GM12878 (cell line): Measurements from ENCODE around the gene SRXN1. TPM values are rescaled to one million over a fixed set of nuclear protein-coding genes. Genes with fewer than 3 reads are reported as not detected.

Source experiments
- BACH1 ChIP-seq: fragments of 450-650 bp; IDR thresholded peaks from 2 replicates; pipeline ENCODE4 v1.6.1; 2017; ENCODE audit warnings: mild to moderate bottlenecking, borderline replicate concordance
- BRCA1 ChIP-seq: IDR thresholded peaks from 2 replicates; pipeline ENCODE4 v1.6.1; 2011; ENCODE audit warnings: low read depth, low read length, improper control_type of control experiment
- CHD1 ChIP-seq: IDR thresholded peaks from 2 replicates; pipeline ENCODE4 v1.6.1; 2012; ENCODE audit warnings: low read depth, low read length, improper control_type of control experiment
- CHD4 ChIP-seq: fragments of 200-600 bp; sonication (generic); IDR thresholded peaks from 2 replicates; pipeline ENCODE4 v1.6.1; 2016; ENCODE audit warnings: mild to moderate bottlenecking
- CREM ChIP-seq: IDR thresholded peaks from 2 replicates; pipeline ENCODE4 v1.6.1; 2014; ENCODE audit warnings: antibody characterized with exemption, low read depth
- FOS ChIP-seq: IDR thresholded peaks from 3 replicates; pipeline ENCODE4 v1.6.1; 2011; ENCODE audit warnings: borderline replicate concordance; ENCODE audit not compliant: insufficient read length; ENCODE audit errors: extremely low read depth
- FOXK2 ChIP-seq: fragments of 450-650 bp; IDR thresholded peaks from 2 replicates; pipeline ENCODE4 v1.6.1; 2017; ENCODE audit warnings: mild to moderate bottlenecking, moderate library complexity
- GATAD2B ChIP-seq: fragments of 450-650 bp; conservative IDR thresholded peaks from 2 replicates; pipeline ENCODE4 v1.6.1; 2017; ENCODE audit warnings: low read depth, mild to moderate bottlenecking, moderate library complexity
- JUND ChIP-seq: IDR thresholded peaks from 2 replicates; pipeline ENCODE4 v1.6.1; 2012; ENCODE audit warnings: low read depth, mild to moderate bottlenecking, low read length, improper control_type of control experiment, moderate library complexity
- KLF5 ChIP-seq: fragments of 450-650 bp; IDR thresholded peaks from 2 replicates; pipeline ENCODE4 v1.6.1; 2014; ENCODE audit warnings: mild to moderate bottlenecking; ENCODE audit not compliant: partially characterized antibody
- LARP7 ChIP-seq: fragments of 450-650 bp; IDR thresholded peaks from 2 replicates; pipeline ENCODE4 v1.6.1; 2017; ENCODE audit warnings: mild to moderate bottlenecking
- NR2C1 ChIP-seq: fragments of 450-650 bp; IDR thresholded peaks from 2 replicates; pipeline ENCODE4 v1.6.1; 2017; ENCODE audit warnings: antibody characterized with exemption, mild to moderate bottlenecking, moderate library complexity
- NR2F1 ChIP-seq: fragments of 450-650 bp; conservative IDR thresholded peaks from 2 replicates; pipeline ENCODE4 v1.6.1; 2017; ENCODE audit warnings: mild to moderate bottlenecking
- RB1 ChIP-seq: fragments of 450-650 bp; formaldehyde crosslinking; IDR thresholded peaks from 2 replicates; pipeline ENCODE4 v1.6.1; 2017; ENCODE audit warnings: mild to moderate bottlenecking, borderline replicate concordance
- RELA ChIP-seq: fragments of 450-650 bp; IDR thresholded peaks from 2 replicates; pipeline ENCODE4 v1.8.0; 2014; ENCODE audit warnings: borderline replicate concordance; ENCODE audit not compliant: partially characterized antibody
- SMARCA5 ChIP-seq: fragments of 450-650 bp; IDR thresholded peaks from 2 replicates; pipeline ENCODE4 v1.6.1; 2017; ENCODE audit warnings: mild to moderate bottlenecking
- SREBF1 ChIP-seq: IDR thresholded peaks from 2 replicates; pipeline ENCODE4 v1.6.1; 2012; ENCODE audit warnings: mild to moderate bottlenecking, low read length
- STAT1 ChIP-seq: fragments of 450-650 bp; conservative IDR thresholded peaks from 2 replicates; pipeline ENCODE4 v1.6.1; 2014; ENCODE audit warnings: antibody characterized with exemption, mild to moderate bottlenecking
- TARDBP ChIP-seq: IDR thresholded peaks from 2 replicates; pipeline ENCODE4 v1.6.1; 2016; ENCODE audit warnings: borderline replicate concordance
- ZNF24 ChIP-seq: fragments of 450-650 bp; IDR thresholded peaks from 2 replicates; pipeline ENCODE4 v1.6.1; 2017; ENCODE audit warnings: antibody characterized with exemption, mild to moderate bottlenecking
- ZNF592 ChIP-seq: fragments of 450-650 bp; IDR thresholded peaks from 2 replicates; pipeline ENCODE4 v1.6.1; 2017; ENCODE audit warnings: mild to moderate bottlenecking, moderate library complexity
- ZSCAN29 ChIP-seq: fragments of 450-650 bp; IDR thresholded peaks from 2 replicates; pipeline ENCODE4 v1.6.1; 2017; ENCODE audit warnings: mild to moderate bottlenecking, moderate library complexity
- ZZZ3 ChIP-seq: IDR thresholded peaks from 2 replicates; pipeline ENCODE4 v1.6.1; 2011; ENCODE audit warnings: low read depth; ENCODE audit not compliant: control insufficient read depth, insufficient read length
- polyA plus RNA-seq, 11 experiments: library from polyadenylated mRNA; depleted of rRNA in 4 of 11; unstranded in 6 of 11; stranded (reverse) in 5 of 11; fragments of >200 nt; fragmentation: Nextera tagmentation in 4 of 11; fragmentation: Illumina TruSeq in 1 of 11; extraction: Ambion mirVana in 4 of 11; extraction: Trizol in 1 of 11; gene quantifications; 1 replicate in 1 of 11; 2 replicates in 10 of 11; pipeline versions ENCODE4 v1.2.1 to v1.2.3, GENCODE V29; 2011 to 2016; ENCODE audit warnings: inconsistent platforms in 2 of 11, missing spikeins in 2 of 11, low read depth in 1 of 11
- total RNA-seq, 4 experiments: library from RNA; depleted of rRNA in 3 of 4; stranded (reverse); fragments of >200 nt in 3 of 4; fragmentation: Illumina TruSeq in 1 of 4; extraction: Trizol in 1 of 4; gene quantifications; 2 replicates each; pipeline versions ENCODE4 v1.2.1 to v1.2.3, GENCODE V29; 2013 to 2021
- TF ChIP-seq, protein P1 (sequence below): IDR thresholded peaks from 2 replicates; pipeline ENCODE4 v1.6.1; 2011; ENCODE audit warnings: low read depth, mild to moderate bottlenecking, low read length, moderate library complexity, borderline replicate concordance; ENCODE audit errors: extremely low read depth
- TF ChIP-seq, protein P2 (sequence below): fragments of 450-650 bp; conservative IDR thresholded peaks from 2 replicates; pipeline ENCODE4 v1.6.1; 2017; ENCODE audit warnings: mild to moderate bottlenecking, moderate library complexity
- TF ChIP-seq, protein P3 (sequence below): IDR thresholded peaks from 2 replicates; pipeline ENCODE4 v1.6.1; 2012; ENCODE audit warnings: low read depth, low read length, improper control_type of control experiment

SRXN1 gene
- total and polyA plus RNA-seq, 10 of the 15 experiments (the other 5 are each of a cell fraction or from before 2014, with no cell fraction given) = 4.1 to 20.5 (median 15.6) TPM

DNA sequence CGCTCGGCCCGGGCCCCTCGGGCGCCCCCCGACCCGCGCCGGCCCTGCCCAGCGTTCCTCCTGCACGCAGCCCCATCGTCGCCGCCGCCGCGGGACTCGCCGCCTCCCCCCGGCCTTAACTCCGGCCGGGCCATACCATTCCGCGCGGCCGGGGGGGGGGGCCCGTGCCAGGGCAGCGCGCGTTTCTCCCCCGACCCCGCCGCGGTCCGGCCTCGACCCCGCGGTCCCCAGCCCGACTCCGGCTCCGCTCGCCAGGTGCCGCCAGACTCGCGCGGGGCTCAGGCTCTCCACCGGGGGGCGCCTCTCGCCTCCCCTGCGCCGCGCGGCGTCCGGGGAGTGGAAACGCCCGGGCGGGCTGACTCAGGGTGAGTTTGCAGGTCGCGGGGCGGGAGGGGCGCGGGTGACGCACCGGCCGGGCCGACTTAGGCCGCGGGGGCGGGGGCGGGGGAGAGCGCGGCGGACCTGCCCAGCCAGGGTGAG is at the start of gene SRXN1 (continued):
- TF ChIP-seq, protein P1, sequence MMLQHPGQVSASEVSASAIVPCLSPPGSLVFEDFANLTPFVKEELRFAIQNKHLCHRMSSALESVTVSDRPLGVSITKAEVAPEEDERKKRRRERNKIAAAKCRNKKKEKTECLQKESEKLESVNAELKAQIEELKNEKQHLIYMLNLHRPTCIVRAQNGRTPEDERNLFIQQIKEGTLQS = no peak
- TF ChIP-seq SREBF1 (peak; percentile 78), CREM (0 out of 2 replicates have a peak, but pooled peaks have one; percentile 18), GATAD2B (peak; percentile 88), STAT1 (0 out of 2 replicates have a peak, but pooled peaks have one; percentile 28), CHD1 (peak; percentile 96), CHD4 (no peak), NR2F1 (peak; percentile 91), BACH1 (peak; percentile 96), ZNF592 (peak; percentile 75), BRCA1 (no peak), LARP7 (peak; percentile 95), RB1 (peak; percentile 54; the same call in 1 of the 2 replicates), NR2C1 (peak; percentile 56), ZNF24 (peak; percentile 54; the same call in 1 of the 2 replicates), SMARCA5 (peak; percentile 65; the same call in 1 of the 2 replicates), FOXK2 (peak; percentile 89), JUND (peak; percentile 96), ZZZ3 (no peak), KLF5 (peak; percentile 98), TARDBP (no peak), FOS (no peak), ZSCAN29 (0 out of 2 replicates have a peak, but pooled peaks have one; percentile 9), RELA (peak; percentile 42)
- TF ChIP-seq, protein P2, sequence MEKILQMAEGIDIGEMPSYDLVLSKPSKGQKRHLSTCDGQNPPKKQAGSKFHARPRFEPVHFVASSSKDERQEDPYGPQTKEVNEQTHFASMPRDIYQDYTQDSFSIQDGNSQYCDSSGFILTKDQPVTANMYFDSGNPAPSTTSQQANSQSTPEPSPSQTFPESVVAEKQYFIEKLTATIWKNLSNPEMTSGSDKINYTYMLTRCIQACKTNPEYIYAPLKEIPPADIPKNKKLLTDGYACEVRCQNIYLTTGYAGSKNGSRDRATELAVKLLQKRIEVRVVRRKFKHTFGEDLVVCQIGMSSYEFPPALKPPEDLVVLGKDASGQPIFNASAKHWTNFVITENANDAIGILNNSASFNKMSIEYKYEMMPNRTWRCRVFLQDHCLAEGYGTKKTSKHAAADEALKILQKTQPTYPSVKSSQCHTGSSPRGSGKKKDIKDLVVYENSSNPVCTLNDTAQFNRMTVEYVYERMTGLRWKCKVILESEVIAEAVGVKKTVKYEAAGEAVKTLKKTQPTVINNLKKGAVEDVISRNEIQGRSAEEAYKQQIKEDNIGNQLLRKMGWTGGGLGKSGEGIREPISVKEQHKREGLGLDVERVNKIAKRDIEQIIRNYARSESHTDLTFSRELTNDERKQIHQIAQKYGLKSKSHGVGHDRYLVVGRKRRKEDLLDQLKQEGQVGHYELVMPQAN = 0 out of 2 replicates have a peak, but pooled peaks have one; percentile 9
- TF ChIP-seq, protein P3, sequence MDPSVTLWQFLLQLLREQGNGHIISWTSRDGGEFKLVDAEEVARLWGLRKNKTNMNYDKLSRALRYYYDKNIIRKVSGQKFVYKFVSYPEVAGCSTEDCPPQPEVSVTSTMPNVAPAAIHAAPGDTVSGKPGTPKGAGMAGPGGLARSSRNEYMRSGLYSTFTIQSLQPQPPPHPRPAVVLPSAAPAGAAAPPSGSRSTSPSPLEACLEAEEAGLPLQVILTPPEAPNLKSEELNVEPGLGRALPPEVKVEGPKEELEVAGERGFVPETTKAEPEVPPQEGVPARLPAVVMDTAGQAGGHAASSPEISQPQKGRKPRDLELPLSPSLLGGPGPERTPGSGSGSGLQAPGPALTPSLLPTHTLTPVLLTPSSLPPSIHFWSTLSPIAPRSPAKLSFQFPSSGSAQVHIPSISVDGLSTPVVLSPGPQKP = peak; percentile 25; the same call in 1 of the 2 replicates
